NCI-H2227 (cell line): ENCODE data around the gene HEPACAM.

Experiments used
- DNase-seq: peaks from one replicate; lab custom pipeline; 2025; ENCODE audit not compliant: unreplicated experiment; lab: John Stamatoyannopoulos, UW

HEPACAM gene

DNA sequence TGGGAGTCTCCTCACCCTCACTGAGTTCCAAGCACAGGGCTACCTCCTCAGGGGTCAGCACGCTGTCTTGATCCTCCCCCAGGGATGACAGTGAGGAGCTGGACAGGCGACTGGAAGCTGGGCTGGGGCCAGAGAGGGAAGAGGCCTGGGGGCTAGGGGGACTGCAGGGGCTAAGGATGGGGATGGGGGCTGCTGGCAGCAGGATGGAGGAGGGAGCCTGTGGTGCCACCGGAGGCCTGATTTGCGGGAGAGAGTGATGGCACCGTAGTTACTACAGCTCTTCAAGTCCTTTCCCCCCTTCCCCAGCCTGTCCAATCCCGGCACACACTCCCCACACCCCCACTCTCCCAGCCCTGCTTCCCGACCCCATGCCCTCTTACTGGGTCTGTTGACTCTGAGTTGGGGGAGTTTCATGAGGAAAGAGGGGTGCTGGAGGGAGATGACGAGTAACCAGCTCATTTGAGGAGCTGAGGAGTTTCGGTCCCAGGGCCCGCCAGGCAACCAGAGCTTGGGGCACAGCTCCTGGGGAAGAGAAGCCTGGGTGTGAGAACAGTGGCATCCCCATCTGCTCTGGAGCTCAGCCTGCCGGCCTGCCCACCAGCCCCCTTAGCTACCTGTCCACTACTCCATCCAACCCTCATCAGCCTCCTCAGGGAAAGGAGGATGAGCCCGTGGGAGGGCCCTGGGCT, 48.7 kb downstream of the HEPACAM start:
- no peak for DNase-seq

DNA sequence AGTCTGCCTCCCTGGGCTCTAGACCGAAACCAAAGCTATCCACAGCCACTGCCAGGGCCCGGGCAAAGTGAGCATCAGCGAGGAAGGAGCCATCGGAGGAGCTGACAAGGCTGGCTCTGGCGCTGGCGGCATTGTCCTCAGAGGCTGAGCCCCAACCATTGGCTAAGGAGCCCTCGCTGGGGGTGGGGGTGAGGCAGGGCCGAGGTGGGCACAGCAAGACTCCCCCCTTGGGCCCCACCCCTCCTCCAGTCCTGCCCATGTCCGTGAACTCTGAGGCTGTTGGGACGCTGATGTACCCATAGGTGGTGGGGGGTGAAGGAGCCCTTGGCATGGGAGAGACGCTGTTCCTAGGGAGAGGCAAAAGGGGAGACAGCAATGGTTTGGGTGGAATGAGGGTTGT, 49.4 kb downstream of the HEPACAM start:
- no peak for DNase-seq

DNA sequence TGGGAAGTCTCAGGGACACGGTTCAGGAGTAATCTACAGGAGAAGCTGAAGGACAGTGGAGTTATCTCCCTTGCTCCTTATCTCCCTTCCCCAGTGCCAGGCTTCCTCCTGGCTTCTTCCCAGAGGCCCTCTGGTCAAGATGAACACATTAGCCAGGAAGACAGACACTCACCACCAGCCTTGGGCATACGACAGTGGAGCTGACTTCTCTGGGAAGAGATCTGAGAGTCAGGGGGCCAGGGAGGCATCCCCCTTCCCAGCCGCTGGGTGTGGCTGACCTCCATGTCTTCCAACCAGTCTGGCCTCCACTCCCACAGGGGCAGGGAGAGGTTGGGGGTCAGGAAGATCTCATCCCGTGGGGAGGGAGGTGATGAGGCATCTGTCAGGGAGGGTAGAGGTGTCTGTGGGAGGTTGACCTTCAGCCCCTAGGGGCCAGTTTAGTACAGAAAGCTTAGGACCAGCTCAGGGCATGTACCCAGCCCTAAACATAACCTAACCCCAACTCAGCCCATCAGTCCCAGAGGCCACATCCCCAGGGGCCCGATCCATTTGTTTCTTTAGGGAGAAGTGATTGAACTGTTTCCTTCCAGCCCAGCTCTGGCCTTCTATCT, 50.9 kb downstream of the HEPACAM start:
- no peak for DNase-seq

DNA sequence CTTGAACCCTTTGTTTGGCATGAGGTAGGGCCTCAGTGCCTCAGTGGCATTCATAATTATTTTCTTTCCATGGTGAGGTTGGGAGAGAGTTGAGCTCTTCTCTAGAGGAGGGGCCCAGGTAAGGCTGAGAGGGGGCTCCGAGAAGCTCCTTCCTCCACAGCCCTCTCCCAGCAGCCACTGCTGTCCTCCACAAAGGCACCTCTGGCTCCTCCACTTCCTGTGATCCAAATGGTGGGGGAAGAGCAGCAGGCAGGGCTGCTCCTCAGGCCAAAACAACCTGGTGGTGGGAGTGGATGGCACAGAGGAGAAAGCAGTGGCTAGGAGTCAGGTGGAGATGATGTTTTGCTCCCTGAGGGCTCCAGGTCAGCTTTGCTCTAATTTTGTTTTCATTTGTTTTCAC, 51.5 kb downstream of the HEPACAM start:
- no peak for DNase-seq

DNA sequence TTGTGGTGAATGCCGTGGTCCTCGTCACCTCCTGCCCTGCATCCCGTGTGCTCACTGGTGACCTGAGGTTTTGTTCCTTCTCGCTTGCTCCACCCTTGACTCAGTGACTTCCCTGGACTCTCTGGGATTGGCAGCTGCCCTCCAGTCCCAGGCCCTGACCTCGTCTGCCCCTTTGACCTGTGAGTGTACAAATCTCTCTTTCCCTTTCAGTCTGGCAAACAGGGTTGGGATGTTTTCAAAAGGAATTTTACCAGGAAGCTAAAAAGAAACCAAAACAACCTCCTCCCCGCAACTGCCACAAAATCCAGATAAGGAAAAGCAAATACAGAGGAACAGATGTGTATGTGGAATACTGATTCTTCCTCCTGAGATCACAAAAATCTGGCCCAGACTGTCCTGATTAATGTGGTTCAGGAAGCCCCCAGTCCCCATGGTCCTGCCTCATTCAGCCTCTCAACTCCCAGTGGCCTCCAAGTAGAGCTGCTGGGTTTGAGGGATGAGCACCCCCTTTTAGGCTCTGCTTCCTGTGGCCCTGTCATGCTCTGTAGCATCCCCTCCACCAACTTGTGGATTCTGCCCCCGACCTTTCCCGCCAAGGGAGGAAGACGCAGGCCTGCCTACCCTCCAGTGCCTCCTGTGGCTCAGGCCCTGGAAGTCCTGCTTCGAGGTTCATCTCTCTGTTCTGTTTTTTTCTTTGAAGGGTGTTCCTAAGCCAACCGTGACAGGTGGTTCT, 53.3 kb downstream of the HEPACAM start:
- DNase-seq: no peak

GRCh38 chr11:124880958-124881357, 54.9 kb downstream of the HEPACAM start:
- no peak for DNase-seq

DNA sequence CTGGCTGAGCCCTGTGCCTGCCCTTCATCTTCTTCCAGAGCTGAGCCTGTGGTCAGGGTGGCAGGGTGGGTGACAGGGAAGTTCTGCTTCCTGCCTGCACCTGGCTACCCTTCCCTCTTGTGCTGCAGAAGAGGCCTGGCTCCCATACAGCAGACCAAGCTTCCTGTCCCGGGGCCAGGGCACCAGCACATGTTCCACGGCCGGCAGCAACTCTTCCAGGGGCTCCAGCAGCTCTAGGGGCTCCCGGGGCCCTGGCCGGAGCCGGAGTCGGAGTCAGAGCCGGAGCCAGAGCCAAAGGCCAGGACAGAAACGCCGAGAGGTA, 55.6 kb downstream of the HEPACAM start:
- no peak for DNase-seq

DNA sequence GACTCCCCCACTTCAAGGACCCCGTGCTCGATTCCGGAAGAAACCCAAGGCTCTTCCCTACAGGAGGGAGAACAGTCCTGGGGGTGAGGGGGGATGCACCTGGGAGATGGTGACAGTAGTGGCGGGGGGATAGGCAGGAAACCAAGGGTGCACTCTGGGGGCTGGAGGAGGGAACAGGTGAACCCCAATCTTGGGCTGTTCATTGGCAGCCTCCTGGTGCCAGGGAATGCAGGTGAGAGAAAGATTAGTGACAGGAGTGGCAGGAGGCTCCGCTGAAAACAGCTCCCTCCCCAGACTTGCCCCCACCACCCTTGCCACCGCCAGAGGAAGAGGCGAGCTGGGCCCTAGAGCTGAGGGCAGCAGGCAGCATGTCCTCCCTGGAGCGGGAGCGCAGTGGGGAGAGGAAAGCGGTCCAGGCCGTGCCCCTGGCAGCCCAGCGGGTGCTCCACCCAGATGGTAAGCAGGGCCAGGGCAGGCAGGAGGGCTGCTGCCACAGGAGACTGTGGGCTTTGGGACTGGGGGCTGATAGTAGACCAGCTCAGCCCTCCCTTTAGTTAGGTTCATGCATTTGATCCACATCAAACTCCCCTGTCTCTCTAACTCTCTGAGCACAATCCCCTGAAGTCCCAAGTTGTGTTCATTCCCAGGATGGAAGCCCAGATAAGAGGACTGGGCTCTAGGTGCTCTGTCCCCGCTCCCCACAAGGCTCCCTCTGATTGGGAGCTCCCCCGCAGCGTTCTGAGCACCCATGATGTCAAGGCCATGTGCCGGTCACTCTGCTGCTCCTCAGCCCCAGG, 56.2 kb downstream of the HEPACAM start:
- no peak for DNase-seq

DNA sequence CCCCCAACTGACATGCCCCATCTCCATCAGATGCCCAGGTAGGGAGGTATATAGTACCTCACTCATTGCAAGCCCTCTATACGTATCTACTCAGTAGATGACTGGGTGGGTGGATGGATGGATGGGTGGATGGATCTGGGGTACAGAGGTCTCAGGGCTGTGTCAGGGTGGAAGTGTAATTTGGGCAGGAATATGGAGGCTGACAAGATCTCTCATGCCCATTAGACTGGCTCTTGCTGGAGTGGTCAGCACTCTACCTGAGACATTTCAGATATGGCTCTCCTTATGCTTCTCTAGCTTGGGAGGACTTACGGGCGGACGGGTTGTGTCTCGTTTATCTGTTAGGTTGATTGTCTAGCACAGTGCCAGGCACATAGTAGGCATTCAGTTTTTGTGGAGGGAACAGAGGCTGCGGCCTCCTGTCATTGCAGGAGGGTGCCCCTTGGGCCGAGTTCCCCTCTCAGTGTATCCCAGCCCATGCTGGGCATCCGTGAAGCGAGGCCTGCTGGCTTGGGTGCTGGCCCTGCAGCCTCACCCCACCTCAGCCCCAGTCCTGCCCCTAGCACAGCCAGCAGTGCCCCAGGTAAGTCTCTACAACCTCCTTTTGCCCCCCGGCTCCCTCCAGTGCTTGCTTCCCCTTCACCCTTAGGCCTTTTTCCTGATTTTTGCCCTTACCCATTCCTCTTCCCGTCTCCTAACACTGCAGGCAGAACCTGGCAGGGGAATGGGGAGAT, 56.9 kb downstream of the HEPACAM start:
- no peak for DNase-seq

GRCh38 chr11:124877910-124878758, 57.7 kb downstream of the HEPACAM start:
- DNase-seq: no peak

- no peak for DNase-seq
These were observed 58.3 kb downstream of the HEPACAM start for GRCh38 chr11:124877631-124877909.

GRCh38 chr11:124876818-124877630, 58.8 kb downstream of the HEPACAM start:
- peak; percentile 35 for DNase-seq

- DNase-seq: peak; percentile 94
These were observed 59.7 kb downstream of the HEPACAM start for GRCh38 chr11:124875943-124876817.

- no peak for DNase-seq
These were observed 60.4 kb downstream of the HEPACAM start for GRCh38 chr11:124875401-124875800.

DNA sequence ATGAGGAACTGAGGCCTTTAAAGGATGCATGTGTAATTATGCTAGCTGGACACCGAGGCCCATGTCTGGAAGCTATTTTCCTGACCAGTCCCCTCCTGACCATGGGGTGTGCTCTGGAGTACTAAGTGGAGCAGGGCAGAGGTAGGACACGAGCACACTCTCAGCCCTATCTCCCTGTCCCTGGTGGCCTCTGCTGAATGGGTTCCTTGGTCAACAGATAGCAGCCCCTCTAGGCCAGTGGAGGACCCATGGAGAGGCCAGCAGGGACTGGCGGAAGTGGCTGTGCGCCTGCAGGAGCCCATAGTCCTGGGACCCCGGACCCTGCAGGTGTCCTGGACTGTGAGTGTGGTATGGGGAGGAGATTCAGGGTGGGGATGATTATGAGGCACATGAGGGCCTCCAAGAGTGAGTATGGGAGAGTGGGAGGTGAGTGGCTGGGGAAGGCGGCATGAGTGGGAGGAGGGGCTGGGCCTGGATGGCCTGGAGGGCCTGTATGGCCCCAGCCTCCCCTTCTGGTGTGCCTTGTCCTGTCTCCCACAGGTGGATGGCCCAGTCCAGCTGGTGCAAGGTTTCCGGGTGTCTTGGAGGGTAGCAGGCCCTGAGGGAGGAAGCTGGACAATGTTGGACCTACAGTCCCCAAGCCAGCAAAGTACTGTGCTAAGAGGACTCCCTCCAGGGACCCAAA, 61.1 kb downstream of the HEPACAM start:
- DNase-seq: no peak

DNA sequence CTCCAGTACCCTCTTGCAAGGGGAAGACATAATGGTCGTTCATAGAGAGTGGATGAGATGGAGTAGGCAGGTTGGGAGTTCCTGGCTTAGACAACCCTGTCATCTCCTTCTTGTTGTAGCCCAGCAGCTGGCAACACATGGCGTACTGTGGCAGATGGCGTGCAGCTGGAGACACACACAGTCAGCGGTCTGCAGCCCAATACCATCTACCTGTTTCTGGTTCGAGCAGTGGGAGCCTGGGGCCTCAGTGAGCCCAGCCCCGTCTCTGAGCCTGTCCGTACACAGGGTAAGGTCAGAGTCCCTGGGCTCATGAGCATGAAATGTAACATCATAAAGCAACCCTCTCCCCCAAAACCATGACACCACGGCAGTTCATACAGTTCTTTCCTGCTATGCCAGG, 61.9 kb downstream of the HEPACAM start:
- no peak for DNase-seq

DNA sequence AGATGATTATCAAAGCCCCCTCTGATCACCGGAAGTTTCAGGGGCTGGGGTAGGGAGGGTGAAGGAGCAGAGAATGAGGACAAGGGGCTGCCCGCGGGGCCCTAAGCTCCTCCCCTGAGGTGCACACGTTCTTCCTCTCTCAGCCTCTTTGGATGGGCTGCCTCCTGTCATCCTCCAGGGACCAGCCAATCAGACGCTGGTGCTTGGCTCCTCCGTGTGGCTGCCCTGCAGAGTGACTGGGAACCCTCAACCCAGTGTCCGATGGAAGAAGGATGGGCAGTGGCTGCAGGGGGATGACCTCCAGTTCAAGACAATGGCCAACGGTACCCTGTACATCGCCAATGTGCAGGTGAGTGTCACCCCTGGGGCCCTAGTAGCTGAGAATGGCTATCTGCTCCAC, 63.1 kb downstream of the HEPACAM start:
- DNase-seq: no peak

DNA sequence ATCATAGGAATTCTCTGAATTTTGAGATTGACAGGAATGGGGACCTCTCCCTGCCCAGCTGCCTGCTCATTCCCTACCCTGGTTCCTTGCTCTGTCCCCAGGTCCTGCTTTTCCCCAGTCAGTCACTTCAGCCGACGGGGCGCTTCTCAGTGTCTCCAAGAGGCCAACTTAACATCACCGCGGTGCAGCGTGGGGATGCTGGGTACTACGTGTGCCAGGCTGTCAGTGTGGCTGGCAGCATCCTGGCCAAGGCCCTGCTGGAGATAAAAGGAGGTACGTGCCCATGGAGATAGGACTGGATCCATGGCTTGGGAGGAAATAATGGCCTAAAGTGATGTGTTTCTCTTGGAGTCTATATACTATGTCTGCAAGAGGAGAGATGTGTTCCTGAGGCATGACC, 63.6 kb downstream of the HEPACAM start:
- DNase-seq: no peak
